Activated CD4-positive, CD25-positive, alpha-beta regulatory T cell treated with anti-CD3 and anti-CD28 coated beads, Interleukin-2, amount 50 U/mL, for 16 hours (primary cell): ENCODE results near the gene RIPK1.
"Not testable (repeated sequence)": the region's sequence is repeated elsewhere in the genome, so short reads cannot be mapped to it uniquely, and the experiment has no call there.

Experiments
- DNase-seq: peaks from one replicate; pipeline ENCODE4 v3.0.0-alpha.2; 2020; ENCODE audit warnings: low read depth, low spot score

Gene RIPK1

DNA sequence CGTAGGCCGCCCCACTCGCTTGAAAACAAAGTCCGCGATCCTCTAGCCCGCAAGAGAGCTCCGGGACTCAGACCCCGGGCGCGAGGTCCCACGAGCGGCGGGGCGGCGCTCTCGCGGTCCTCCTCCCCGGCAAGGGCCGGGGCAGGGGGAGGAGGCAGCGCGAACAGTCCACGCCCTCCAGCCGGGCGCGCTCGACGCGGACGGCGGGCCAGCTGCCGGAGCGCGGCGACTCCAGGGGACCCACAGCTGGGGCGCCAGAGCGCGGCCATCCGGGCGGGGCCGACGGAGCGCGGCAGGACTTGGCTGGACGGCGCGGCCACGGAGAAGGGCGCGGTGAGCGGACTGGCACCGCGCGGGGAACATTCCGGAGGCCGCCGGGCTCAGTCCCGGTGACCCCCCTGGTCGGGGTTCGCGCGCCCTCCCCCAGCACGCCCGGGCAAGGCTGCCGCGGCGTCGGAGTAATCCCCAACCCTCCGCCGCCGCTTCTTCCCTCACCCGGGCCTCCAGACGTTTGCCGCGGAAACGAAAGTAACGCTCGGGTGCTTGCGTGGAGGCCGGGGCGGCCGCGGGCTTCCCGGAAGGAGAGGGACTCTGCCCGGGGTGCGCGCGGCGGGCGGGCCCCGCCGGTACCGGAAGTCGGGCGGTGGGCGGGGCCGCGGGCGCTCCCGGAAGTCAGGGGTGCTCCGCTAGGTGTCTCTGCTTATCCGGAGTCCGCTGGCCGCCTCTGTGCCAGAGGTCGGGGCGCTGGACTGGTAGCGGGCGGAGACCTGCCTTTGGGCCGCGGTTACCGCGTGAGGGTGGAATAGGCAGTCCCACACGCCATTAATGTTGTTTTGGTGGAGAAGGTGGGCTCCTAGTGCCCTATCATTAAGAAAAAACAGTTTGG lies at the start of gene RIPK1:
Gene RIPK1 (plus strand): TSS at position 166 of the 886 bp plus-strand sequence. CDS start 8,330 bp downstream, outside the sequence.
- DNase-seq: peak; percentile 86

DNA sequence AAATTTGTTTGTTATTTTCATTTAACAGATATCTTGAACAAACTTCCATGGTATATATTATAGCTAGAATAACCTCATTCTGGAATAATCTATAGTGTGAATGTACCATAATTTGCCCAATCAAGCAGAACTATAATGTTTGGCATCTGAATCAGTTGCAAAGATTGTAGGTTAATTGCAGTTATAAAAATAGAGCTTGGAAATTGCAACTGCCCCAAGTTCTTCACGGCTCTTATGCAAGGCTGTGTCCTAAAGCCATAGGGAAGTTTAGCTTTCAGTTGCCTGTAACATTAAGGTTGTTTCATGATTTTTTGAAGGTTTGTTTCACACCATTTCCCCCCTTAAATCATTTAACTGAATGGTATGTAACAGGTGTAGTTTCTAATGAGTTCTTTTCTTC lies 49.2 kb upstream of the RIPK1 start:
- no peak for DNase-seq

GRCh38 chr6:3019749-3020320 lies 48.5 kb upstream of the RIPK1 start:
- no peak for DNase-seq

DNA sequence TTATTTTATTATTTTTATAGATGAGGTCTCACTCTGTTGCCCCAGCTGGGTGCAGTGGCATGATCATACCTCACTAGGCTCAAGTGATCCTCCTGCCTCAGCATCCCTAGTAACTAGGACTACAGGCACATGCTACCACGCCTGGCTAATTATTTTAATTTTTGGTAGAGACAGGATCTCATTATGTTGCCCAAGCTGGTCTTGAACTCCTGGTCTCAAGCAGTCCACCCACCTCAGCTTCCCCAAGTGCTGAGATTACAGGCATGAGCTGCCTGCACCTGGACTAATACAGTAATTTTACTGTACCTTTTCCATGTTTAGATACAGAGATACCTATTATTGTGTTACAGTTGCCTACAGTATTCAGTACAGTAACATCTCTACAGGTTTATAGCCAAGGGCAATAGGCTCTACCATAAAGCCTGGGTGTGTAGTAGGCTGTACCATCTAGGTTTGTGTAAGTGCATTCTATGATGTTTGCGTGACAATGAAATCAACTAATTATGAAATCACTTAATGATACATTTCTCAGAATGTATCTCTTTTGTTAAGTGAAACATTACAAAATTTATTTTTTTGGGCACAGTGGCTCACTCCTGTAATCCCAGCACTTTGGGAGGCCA lies 47.2 kb upstream of the RIPK1 start:
- DNase-seq: not testable (repeated sequence)

DNA sequence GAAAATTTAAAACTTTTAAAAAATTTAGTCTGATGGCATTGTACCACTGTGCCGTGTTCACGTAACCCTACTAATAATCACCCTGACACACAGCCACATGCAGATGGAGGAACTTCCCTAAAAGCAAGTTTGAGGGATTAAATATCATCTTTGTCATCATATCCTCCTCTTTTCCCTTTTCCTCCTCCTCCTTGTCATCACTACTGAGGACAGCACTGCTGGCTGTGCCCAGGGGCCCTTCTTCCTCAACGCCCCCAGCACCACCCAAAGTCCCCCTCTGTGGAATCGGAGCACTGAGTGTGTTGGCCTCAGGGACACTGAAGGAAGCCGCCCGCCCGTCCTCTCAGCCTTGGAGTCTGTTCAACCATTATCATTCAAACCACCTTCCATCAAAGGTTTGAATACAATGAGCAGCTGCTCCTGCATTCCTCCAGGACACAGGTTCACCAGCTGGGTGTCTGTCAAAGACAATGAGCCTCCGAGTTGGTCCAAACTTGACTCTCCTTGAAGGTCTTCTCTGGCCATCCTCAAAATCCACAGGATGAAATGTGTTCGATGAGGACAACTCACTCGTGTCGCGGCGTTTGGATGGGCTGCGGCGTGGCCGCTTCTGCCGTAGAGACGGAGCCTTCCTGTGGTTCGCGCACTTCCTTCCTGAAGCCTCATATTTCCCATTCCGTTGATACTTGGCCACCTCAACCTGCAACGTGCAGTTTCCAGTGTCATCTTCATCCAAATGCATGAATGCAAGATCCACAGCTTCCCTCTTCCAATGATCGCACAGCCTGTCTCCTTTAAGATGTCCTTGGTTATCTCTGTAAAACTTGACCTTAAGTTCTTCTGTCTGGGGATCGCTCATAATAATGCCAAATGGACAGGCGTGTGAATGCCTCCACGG lies 45.3 kb upstream of the RIPK1 start:
- no peak for DNase-seq

- peak; percentile 76 for DNase-seq
Observed at GRCh38 chr6:3023663-3024483, 44.4 kb upstream of the RIPK1 start.

DNA sequence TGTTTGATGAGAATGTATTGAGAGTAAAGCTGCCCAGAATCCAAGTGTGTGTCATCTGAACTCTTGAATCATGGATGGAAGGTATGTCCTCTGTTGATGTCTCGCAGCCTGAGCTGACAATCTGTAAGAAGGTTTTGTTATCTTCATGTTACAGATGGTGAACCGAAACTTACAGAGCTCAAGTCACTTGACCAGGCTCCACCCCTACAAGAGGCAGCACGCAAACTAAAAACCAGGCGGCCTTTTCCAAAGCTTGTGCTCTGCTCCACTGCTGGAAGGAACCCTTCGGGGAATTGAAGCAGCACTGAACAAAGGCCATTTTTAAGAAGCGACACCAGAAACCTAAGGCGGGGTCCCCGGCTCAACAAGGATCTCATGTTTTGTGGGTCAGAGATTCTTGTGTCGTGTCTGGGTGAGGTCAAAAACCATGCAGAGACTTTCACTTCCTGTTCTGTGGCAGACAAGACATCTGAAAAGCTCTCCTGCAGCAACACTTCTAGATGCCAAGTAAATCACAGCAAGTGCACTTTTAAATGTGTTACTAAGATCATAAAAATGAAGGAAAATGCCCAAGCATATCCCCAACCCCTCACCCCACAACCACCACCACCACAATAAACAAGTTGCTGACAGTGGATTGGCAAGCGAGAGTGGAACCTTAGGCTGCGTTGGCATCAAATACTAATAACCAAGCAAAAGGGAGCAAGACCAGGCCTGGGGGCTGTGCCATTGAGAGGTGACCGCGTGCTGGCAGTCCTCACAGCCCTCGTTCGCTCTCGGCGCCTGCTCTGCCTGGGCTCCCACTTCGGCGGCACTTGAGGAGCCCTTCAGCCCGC lies 41.3 kb upstream of the RIPK1 start:
- no peak for DNase-seq

GRCh38 chr6:3028156-3028555 lies 40.1 kb upstream of the RIPK1 start:
- DNase-seq: not testable (repeated sequence)

GRCh38 chr6:3031857-3032640 lies 36.2 kb upstream of the RIPK1 start:
- no peak for DNase-seq

- no peak for DNase-seq
Observed at GRCh38 chr6:3032986-3033385, 35.3 kb upstream of the RIPK1 start.

DNA sequence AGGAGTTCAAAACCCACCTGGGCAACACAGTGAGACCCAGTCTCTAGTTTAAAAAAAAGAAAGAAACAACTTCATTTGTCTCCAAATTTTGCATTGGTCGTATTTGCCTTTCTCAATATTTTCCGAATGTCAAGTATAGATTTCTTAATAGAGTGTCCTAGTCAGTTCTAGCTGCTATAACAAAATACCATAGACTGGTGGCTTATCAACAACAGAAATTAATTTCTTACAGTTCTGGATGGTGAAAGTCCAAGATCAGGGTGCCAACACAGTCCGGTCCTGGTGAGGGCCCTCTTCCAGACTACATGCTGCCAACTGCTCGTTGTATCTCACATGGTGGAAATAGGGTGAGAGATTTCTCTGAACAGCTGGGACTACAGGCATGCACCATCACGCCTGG lies 34.6 kb upstream of the RIPK1 start:
- DNase-seq: no peak

GRCh38 chr6:3035397-3035796 lies 32.9 kb upstream of the RIPK1 start:
- DNase-seq: no peak

DNA sequence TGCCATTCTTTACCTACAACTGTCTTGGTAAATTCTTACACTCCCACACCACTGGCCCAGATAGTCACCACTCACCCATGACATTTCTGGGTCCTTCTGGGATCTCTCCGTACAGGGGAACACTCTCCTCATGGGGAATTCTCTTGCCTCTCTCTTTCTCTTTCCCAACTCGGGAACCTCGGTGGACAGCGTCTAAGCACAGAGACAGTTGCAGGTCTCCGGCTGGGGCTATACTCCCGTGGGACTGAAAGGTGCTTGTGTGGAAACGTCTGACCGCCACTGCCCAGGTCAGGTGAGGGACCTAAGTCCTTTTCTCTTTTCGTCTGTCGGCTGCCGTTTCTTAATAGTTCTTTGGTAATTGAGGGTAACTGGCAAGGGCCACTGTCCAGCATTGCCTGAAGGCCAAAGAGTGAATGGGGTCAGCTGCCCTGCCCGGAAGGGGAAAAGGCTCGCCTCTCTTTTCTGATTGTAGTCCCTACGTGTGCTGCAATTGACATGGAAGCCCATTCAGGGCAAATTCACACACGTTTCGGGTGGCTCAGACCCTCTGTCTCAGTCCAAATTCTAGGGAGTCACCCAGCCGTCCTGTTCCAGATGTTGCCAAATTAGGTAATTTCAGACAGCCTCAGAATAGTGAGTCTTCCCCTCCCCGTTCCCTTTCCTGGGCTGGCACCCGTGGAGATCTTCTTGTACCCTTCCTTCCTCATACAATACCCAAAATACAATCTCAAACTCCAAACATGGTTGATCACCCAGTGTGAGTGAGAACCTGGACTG lies 31.2 kb upstream of the RIPK1 start:
- no peak for DNase-seq

DNA sequence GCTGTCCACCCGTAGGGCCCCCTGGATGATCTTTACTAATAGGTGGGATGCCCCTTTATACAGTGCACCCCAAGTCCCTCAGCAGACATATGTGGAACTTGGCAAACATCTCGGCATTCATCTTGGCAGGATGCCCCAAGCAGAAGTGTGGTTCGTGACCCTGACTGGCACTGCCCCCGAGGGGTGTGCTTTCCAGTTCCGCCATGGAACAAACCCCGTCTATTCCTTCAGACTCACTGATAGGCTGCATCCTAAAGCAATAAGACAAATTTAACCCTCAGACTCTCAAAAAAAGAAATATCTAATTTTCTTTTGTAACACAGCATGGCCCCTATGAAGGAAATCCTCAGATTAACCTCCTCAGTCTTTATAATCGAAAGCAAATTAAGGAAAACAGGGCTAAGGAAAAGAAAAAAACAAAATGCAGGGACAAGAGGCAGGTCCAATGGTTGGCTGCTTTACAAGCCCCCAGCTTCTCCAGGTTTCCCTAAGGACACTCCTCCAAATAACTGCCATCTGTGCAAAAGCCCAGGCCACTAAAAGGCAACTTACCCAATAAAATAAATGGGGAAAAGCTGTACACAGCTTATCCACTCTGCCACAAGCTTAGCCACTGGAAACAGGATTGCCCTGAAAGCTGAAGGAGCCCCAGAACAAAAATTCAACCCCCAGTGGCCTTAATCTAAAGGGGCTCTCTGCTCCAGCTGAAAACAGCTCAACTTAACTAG lies 30.5 kb upstream of the RIPK1 start:
- DNase-seq: no peak

- DNase-seq: no peak
Observed at GRCh38 chr6:3039384-3039783, 28.9 kb upstream of the RIPK1 start.

DNA sequence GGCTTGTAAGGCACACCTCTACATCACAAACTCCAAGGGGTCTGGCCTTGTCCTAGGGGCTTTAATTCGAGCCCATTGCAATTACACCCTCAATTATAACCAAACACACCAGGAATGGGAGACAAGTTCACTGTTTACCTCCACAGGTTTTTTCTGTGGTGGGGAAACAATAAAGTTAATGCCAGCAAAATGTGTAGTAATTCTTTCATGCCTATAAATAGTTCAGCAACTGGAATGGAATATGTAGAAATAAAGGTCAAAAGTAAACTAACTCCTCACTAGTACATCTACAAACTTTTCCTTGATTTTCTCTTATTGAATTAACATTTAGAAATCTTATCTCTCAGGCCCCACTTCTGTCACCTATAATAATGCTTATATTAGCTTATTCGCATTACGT lies 27.1 kb upstream of the RIPK1 start:
- DNase-seq: no peak

GRCh38 chr6:3041606-3042005 lies 26.7 kb upstream of the RIPK1 start:
- DNase-seq: no peak

- DNase-seq: no peak
Observed at GRCh38 chr6:3045369-3045768, 22.9 kb upstream of the RIPK1 start.
